Measurements from ENCODE around the gene GJA5.

GJA5 gene

GRCh38 chr1:147729315-147729714, 31.1 kb downstream of the GJA5 start:
- DNase-seq (ENCODE audit: low read depth): no peak
- no peak for TF ChIP-seq CTCF (conservative IDR thresholded peaks at IDR 0.05; ENCODE audit: low read length)
- no peak overlapping the region for H3K4me3 ChIP-seq (ENCODE audit: low read length)

GRCh38 chr1:147726168-147726567, 34.2 kb downstream of the GJA5 start:
- H3K4me3 ChIP-seq (ENCODE audit: low read length): no peak overlapping the region
- TF ChIP-seq CTCF (conservative IDR thresholded peaks at IDR 0.05; ENCODE audit: low read length): no peak

GRCh38 chr1:147725685-147726084, 34.7 kb downstream of the GJA5 start:
- no peak for TF ChIP-seq CTCF (conservative IDR thresholded peaks at IDR 0.05; ENCODE audit: low read length)
- no peak overlapping the region for H3K4me3 ChIP-seq (ENCODE audit: low read length)
- DNase-seq (ENCODE audit: low read depth): no peak

More at GRCh38 chr1:147726168-147726567, 34.2 kb downstream of the GJA5 start:
- no peak for DNase-seq (ENCODE audit: low read depth)

GRCh38 chr1:147723691-147724323, 36.6 kb downstream of the GJA5 start:
- TF ChIP-seq CTCF (conservative IDR thresholded peaks at IDR 0.05; ENCODE audit: low read length): peak; percentile 49
- DNase-seq (ENCODE audit: low read depth): peak; percentile 16
- H3K4me3 ChIP-seq (ENCODE audit: low read length): no peak overlapping the region

GRCh38 chr1:147722124-147722523, 38.3 kb downstream of the GJA5 start:
- TF ChIP-seq CTCF (conservative IDR thresholded peaks at IDR 0.05; ENCODE audit: low read length): no peak
- no peak overlapping the region for H3K4me3 ChIP-seq (ENCODE audit: low read length)
- no peak for DNase-seq (ENCODE audit: low read depth)

GRCh38 chr1:147721716-147722115, 38.7 kb downstream of the GJA5 start:
- TF ChIP-seq CTCF (conservative IDR thresholded peaks at IDR 0.05; ENCODE audit: low read length): no peak
- peak; percentile 37 for DNase-seq (ENCODE audit: low read depth)
- no peak overlapping the region for H3K4me3 ChIP-seq (ENCODE audit: low read length)

- DNase-seq (ENCODE audit: low read depth): no peak
- TF ChIP-seq CTCF (conservative IDR thresholded peaks at IDR 0.05; ENCODE audit: low read length): no peak
- H3K4me3 ChIP-seq (ENCODE audit: low read length): no peak overlapping the region
Observed at GRCh38 chr1:147720557-147720956, 39.8 kb downstream of the GJA5 start.

Data from AG10803 (cell line).